Mesendoderm (in vitro differentiated cells): Measurements from ENCODE around the gene TMEM167A.

Source experiments
- DNase-seq: peaks from one replicate; pipeline ENCODE4 v3.0.0; 2013
- H2AK5ac ChIP-seq: 2 replicates; pipeline ENCODE4 v1.6.1; 2013; ENCODE audit warnings: low read length, inconsistent platforms
- H2BK120ac ChIP-seq: 2 replicates; pipeline ENCODE4 v1.6.1; 2013; ENCODE audit warnings: low read depth, mild to moderate bottlenecking, low read length, moderate library complexity, mixed read lengths
- H2BK15ac ChIP-seq: replicated peaks from 2 replicates; pipeline ENCODE4 v1.6.1; 2013; ENCODE audit warnings: low read depth, mild to moderate bottlenecking, moderate library complexity
- H2BK5ac ChIP-seq: 2 replicates; pipeline ENCODE4 v1.6.1; 2013; ENCODE audit warnings: low read length, inconsistent platforms
- H3K18ac ChIP-seq: 2 replicates; pipeline ENCODE4 v1.6.1; 2013; ENCODE audit warnings: mild to moderate bottlenecking, low read length, mixed read lengths
- H3K23ac ChIP-seq: one replicate; pipeline ENCODE4 v1.6.1; 2013; ENCODE audit warnings: low read length
- H3K27ac ChIP-seq: 2 replicates; pipeline ENCODE4 v1.5.1; 2013; ENCODE audit warnings: low read depth, mild to moderate bottlenecking, inconsistent platforms, low read length, moderate library complexity
- H3K27me3 ChIP-seq: 2 replicates; pipeline ENCODE4 v1.6.1; 2013; ENCODE audit warnings: low read length, control low read depth, mild to moderate bottlenecking, inconsistent platforms; ENCODE audit not compliant: insufficient read depth, poor library complexity
- H3K36me3 ChIP-seq: 2 replicates; pipeline ENCODE4 v1.6.1; 2013; ENCODE audit warnings: low read length, inconsistent platforms; ENCODE audit not compliant: control insufficient read depth, insufficient read depth
- H3K4ac ChIP-seq: one replicate; pipeline ENCODE4 v1.6.1; 2013; ENCODE audit warnings: low read depth, mild to moderate bottlenecking, low read length, moderate library complexity
- H3K4me1 ChIP-seq: 2 replicates; pipeline ENCODE4 v1.6.1; 2013; ENCODE audit warnings: low read depth, low read length, inconsistent platforms; ENCODE audit not compliant: control insufficient read depth
- H3K4me2 ChIP-seq: 2 replicates; pipeline ENCODE4 v1.6.1; 2013; ENCODE audit warnings: low read length
- H3K4me3 ChIP-seq: 2 replicates; pipeline ENCODE4 v1.5.1; 2013; ENCODE audit warnings: mild to moderate bottlenecking, low read length
- H3K56ac ChIP-seq: one replicate; pipeline ENCODE4 v1.6.1; 2013; ENCODE audit warnings: low read length
- H3K79me1 ChIP-seq: 2 replicates; pipeline ENCODE4 v1.6.1; 2013; ENCODE audit warnings: low read length, inconsistent platforms
- H3K79me2 ChIP-seq: 2 replicates; pipeline ENCODE4 v1.6.1; 2013; ENCODE audit warnings: mild to moderate bottlenecking, low read length; ENCODE audit not compliant: control insufficient read depth, insufficient read depth
- H3K9ac ChIP-seq: 2 replicates; pipeline ENCODE4 v1.6.1; 2013; ENCODE audit warnings: low read length, inconsistent platforms
- H4K5ac ChIP-seq: one replicate; pipeline ENCODE4 v1.6.1; 2013; ENCODE audit warnings: low read length
- H4K8ac ChIP-seq: one replicate; pipeline ENCODE4 v1.6.1; 2013; ENCODE audit warnings: low read depth, mild to moderate bottlenecking, control low read depth, low read length, moderate library complexity
- WGBS: extraction: QIAGEN DNeasy Blood & Tissue Kit; methylation state at CpG from one replicate; pipeline ENCODE4 v1.1.7; 2013; ENCODE audit warnings: low lambda C conversion rate, missing lambda C conversion rate; ENCODE audit not compliant: insufficient coverage; ENCODE audit errors: extremely low coverage; 5-methylcytosine and 5-hydroxymethylcytosine counted together

The TMEM167A gene

GRCh38 chr5:83029912-83030311, 47.3 kb downstream of the TMEM167A start:
- Histone ChIP-seq H3K4me1 (peaks cover 8% of the 10 kb centered on the region), H3K4ac (no peak overlapping the region), H4K5ac (no peak overlapping the region), H4K8ac (no peak overlapping the region), H3K9ac (no peak overlapping the region), H3K79me1 (no peaks in the 10 kb centered on the region), H3K18ac (no peak overlapping the region), H2BK5ac (no peak overlapping the region), H3K79me2 (no peaks in the 10 kb centered on the region), H3K4me2 (no peak overlapping the region), H2BK120ac (no peak overlapping the region), H2AK5ac (no peak overlapping the region), H3K56ac (no peak overlapping the region), H3K36me3 (no peaks in the 10 kb centered on the region), H3K23ac (no peak overlapping the region), H2BK15ac (no peak overlapping the region), H3K27me3 (no peaks in the 10 kb centered on the region), H3K4me3 (no peak overlapping the region), H3K27ac (no peak overlapping the region)
- peak; percentile 26 for DNase-seq
- WGBS, result no CpG with 5 or more reads among the region's 2 CpGs

DNA sequence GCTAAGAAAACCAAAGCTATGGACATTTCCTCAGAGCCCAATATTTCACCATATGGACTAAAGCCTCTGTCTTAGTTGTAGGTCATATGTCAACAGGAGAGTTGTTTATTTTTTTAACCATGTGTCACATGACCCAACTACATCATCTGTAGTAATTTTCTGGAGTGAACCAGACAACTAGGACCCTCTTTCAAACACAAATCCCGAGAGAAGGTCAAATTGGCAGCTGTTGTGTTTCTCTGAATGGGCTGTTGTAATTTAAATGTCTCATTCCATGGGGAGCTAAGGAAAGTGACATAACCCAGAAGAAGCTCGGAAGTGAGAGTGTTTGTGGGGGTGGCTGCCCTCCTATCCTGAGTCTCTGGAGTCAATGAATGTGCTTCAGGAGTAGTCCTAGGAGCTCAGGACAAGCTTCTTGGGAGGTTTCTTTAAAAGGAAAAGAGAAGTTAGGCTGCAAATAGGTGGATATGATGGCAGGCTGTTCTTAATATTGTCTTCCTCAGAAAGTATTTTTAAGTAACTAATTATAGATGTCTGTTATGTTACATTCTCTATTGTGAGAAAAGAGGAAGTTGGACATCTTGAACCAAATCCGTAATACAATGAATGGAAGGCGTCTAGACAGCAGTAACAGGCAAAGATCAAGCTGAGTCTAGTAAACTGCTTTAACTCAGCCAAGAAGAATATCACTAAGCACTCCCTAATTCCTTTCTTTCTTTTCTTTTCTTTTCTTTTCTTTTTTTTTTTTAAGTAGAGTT, 50.1 kb downstream of the TMEM167A start:
- no CpG with 5 or more reads among the region's 4 CpGs for WGBS
- H3K4me1 ChIP-seq, result peaks cover 8% of the 10 kb centered on the region
- H3K36me3 ChIP-seq, result no peaks in the 10 kb centered on the region
- H3K4ac ChIP-seq, result no peak overlapping the region
- H3K27ac ChIP-seq, result peak overlapping the region; percentile 64
- no peaks in the 10 kb centered on the region for H3K79me2 ChIP-seq
- no peak overlapping the region for H3K23ac ChIP-seq
- no peak overlapping the region for H3K4me2 ChIP-seq
- no peak overlapping the region for H4K5ac ChIP-seq
- H2BK15ac ChIP-seq, result peak overlapping the region; percentile 85
- H3K18ac ChIP-seq, result peak overlapping the region; percentile 51
- H3K56ac ChIP-seq, result peak overlapping the region; percentile 20
- H3K79me1 ChIP-seq, result no peaks in the 10 kb centered on the region
- peak; percentile 82 for DNase-seq
- H3K4me3 ChIP-seq, result no peak overlapping the region
- no peak overlapping the region for H3K9ac ChIP-seq
- no peak overlapping the region for H2BK120ac ChIP-seq
- no peak overlapping the region for H4K8ac ChIP-seq
- no peaks in the 10 kb centered on the region for H3K27me3 ChIP-seq
- H2AK5ac ChIP-seq, result no peak overlapping the region
- H2BK5ac ChIP-seq, result no peak overlapping the region

DNA sequence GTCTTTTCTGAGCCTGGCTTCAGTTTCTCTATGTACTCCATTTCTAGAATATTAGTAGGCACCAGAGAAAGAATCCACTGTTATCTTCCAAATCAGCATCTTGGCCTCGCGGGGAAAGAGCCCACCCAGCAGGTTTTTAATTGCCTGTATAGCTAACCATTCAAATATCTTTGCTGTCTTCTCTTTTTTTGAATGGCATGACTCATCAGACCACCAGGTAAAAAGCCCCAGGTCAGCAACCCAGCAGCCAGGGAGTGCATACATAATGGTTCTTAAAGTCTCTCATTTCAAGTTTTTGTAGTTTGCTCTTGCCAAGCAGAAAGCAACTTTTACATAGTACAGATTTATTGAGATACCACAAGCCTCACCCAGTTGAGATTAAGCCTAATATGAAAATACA, 50.7 kb downstream of the TMEM167A start:
- H2BK120ac ChIP-seq, result no peak overlapping the region
- H3K27ac ChIP-seq, result peak overlapping the region; percentile 64
- H3K36me3 ChIP-seq, result no peaks in the 10 kb centered on the region
- H3K23ac ChIP-seq, result no peak overlapping the region
- H3K4ac ChIP-seq, result no peak overlapping the region
- no peak overlapping the region for H2AK5ac ChIP-seq
- H3K4me3 ChIP-seq, result no peak overlapping the region
- H3K56ac ChIP-seq, result no peak overlapping the region
- H2BK5ac ChIP-seq, result no peak overlapping the region
- no peak overlapping the region for H3K4me2 ChIP-seq
- DNase-seq, result peak; percentile 89
- H3K18ac ChIP-seq, result no peak overlapping the region
- no peak overlapping the region for H3K9ac ChIP-seq
- no peaks in the 10 kb centered on the region for H3K27me3 ChIP-seq
- no CpG with 5 or more reads among the region's 2 CpGs for WGBS
- no peaks in the 10 kb centered on the region for H3K79me2 ChIP-seq
- H4K8ac ChIP-seq, result no peak overlapping the region
- no peak overlapping the region for H4K5ac ChIP-seq
- no peaks in the 10 kb centered on the region for H3K79me1 ChIP-seq
- H3K4me1 ChIP-seq, result peaks cover 8% of the 10 kb centered on the region
- peak overlapping the region; percentile 85 for H2BK15ac ChIP-seq

GRCh38 chr5:83025690-83026478, 51.3 kb downstream of the TMEM167A start:
- no peak overlapping the region for H2AK5ac ChIP-seq
- H3K79me1 ChIP-seq, result no peaks in the 10 kb centered on the region
- H4K5ac ChIP-seq, result no peak overlapping the region
- H3K4me3 ChIP-seq, result no peak overlapping the region
- no peak overlapping the region for H3K9ac ChIP-seq
- peak overlapping the region; percentile 36 for H2BK120ac ChIP-seq
- peak; percentile 87 for DNase-seq
- H4K8ac ChIP-seq, result no peak overlapping the region
- H3K36me3 ChIP-seq, result no peaks in the 10 kb centered on the region
- H3K4me2 ChIP-seq, result no peak overlapping the region
- peaks cover 8% of the 10 kb centered on the region for H3K4me1 ChIP-seq
- H3K23ac ChIP-seq, result no peak overlapping the region
- no peak overlapping the region for H2BK5ac ChIP-seq
- H3K56ac ChIP-seq, result peak overlapping the region; percentile 51
- H2BK15ac ChIP-seq, result peak overlapping the region; percentile 25
- WGBS, result no CpG with 5 or more reads among the region's 8 CpGs
- H3K4ac ChIP-seq, result peak overlapping the region; percentile 43
- H3K27ac ChIP-seq, result peak overlapping the region; percentile 44
- H3K27me3 ChIP-seq, result no peaks in the 10 kb centered on the region
- no peak overlapping the region for H3K18ac ChIP-seq
- no peaks in the 10 kb centered on the region for H3K79me2 ChIP-seq

GRCh38 chr5:83022334-83022733, 54.9 kb downstream of the TMEM167A start:
- peak; percentile 80 for DNase-seq
- no peaks in the 10 kb centered on the region for H3K79me2 ChIP-seq
- H2AK5ac ChIP-seq, result no peak overlapping the region
- no peak overlapping the region for H3K4me2 ChIP-seq
- no peak overlapping the region for H3K56ac ChIP-seq
- no peak overlapping the region for H4K8ac ChIP-seq
- H3K4ac ChIP-seq, result no peak overlapping the region
- peak overlapping the region; percentile 14 for H3K18ac ChIP-seq
- no peak overlapping the region for H2BK15ac ChIP-seq
- H3K23ac ChIP-seq, result no peak overlapping the region
- H3K79me1 ChIP-seq, result no peaks in the 10 kb centered on the region
- no peak overlapping the region for H4K5ac ChIP-seq
- no peak overlapping the region for H3K9ac ChIP-seq
- WGBS, result no CpG with 5 or more reads among the region's 4 CpGs
- peaks cover 8% of the 10 kb centered on the region for H3K4me1 ChIP-seq
- H3K27ac ChIP-seq, result no peak overlapping the region
- no peaks in the 10 kb centered on the region for H3K36me3 ChIP-seq
- H2BK5ac ChIP-seq, result no peak overlapping the region
- no peak overlapping the region for H3K4me3 ChIP-seq
- no peak overlapping the region for H2BK120ac ChIP-seq
- no peaks in the 10 kb centered on the region for H3K27me3 ChIP-seq
